ENCODE data around the gene RGS18. TPM values are rescaled to one million over a fixed set of nuclear protein-coding genes. Genes with fewer than 3 reads are reported as not detected.
"Not testable (repeated sequence)": the region's sequence is repeated elsewhere in the genome, so short reads cannot be mapped to it uniquely, and the experiment has no call there.

Gene RGS18
- total RNA-seq, 1 donor from 2014 or later, result not detected

DNA sequence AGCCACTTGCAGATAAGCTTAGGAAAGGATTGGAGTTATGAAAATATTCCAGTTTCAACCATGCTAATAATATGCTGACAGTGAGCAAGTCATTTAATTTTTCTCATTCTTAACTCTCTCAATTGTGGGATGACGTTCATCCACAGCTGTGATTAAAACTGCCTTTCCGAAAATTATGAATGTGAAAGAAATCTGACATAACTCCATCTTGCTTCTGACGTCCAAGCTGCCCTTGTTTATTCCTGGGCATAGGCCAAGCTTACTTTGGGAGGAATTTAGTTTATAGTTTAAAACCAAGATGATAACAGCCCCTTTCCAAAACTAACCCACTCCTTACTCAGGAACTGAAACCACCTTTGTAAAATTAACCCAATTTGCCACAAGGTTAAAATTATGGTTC is 11.0 kb upstream of the RGS18 start:
- H3K9me3 Mint-ChIP-seq, result no peaks in the 10 kb centered on the region
- no peak overlapping the region for H3K27ac Mint-ChIP-seq
- no peaks in the 10 kb centered on the region for H3K4me1 Mint-ChIP-seq (ENCODE audit: low read depth)
- no peak overlapping the region for H3K4me3 Mint-ChIP-seq
- no peak for DNase-seq (ENCODE audit: low spot score)
- H3K36me3 Mint-ChIP-seq (ENCODE audit: low read depth), result no peaks in the 10 kb centered on the region
- intact Hi-C loops (cut with micrococcal nuclease), result no loop called here
- H3K27me3 Mint-ChIP-seq (ENCODE audit: insufficient read depth), result no peaks in the 10 kb centered on the region

DNA sequence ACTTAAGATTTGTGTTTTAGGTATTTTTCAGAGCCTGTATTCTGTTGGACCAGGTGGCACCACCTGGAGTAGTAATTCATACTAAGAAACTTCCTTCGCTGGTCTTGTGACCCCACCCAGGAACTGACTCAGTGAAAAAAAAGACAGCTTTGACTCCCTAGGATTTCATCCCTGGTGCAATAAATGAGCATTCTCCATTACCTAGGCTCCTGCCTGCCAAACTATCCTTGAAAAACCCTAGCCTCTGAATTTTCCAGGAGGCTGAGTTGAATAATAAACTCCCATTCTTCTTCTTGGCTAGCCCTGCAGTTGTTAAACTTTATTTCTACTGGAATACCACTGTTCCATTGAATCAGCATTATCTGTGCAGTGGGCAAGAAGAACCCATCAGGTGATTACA is 10.6 kb upstream of the RGS18 start:
- no peak for DNase-seq (ENCODE audit: low spot score)
- H3K36me3 Mint-ChIP-seq (ENCODE audit: low read depth), result no peaks in the 10 kb centered on the region
- no peak overlapping the region for H3K4me3 Mint-ChIP-seq
- no peaks in the 10 kb centered on the region for H3K9me3 Mint-ChIP-seq
- H3K27ac Mint-ChIP-seq, result no peak overlapping the region
- intact Hi-C loops (cut with micrococcal nuclease), result no loop called here
- H3K4me1 Mint-ChIP-seq (ENCODE audit: low read depth), result no peaks in the 10 kb centered on the region
- H3K27me3 Mint-ChIP-seq (ENCODE audit: insufficient read depth), result no peaks in the 10 kb centered on the region

DNA sequence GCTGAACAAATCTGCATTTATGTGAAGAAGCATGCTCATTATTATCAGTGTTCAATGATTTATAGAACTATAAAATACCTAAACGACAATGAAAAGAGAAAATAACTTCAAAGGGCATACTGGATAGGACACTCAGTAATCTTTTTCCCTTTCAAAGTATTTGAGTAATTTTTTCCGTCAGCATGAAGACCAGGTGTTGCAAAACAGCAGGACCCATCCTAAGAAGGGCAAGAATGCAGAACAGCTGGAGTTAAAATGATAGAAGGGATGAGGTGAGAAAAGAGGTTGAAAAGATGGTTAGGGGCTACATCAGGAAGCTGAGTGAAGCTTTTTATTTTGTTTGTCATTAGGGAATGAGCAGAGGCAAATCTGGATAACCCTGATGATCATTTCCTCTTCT is 7.1 kb upstream of the RGS18 start:
- H3K36me3 Mint-ChIP-seq (ENCODE audit: low read depth), result no peaks in the 10 kb centered on the region
- H3K9me3 Mint-ChIP-seq, result no peaks in the 10 kb centered on the region
- no peaks in the 10 kb centered on the region for H3K27me3 Mint-ChIP-seq (ENCODE audit: insufficient read depth)
- no peak for DNase-seq (ENCODE audit: low spot score)
- intact Hi-C loops (cut with micrococcal nuclease), result no loop called here
- H3K4me1 Mint-ChIP-seq (ENCODE audit: low read depth), result no peaks in the 10 kb centered on the region
- H3K4me3 Mint-ChIP-seq, result no peak overlapping the region
- no peak overlapping the region for H3K27ac Mint-ChIP-seq

GRCh38 chr1:192153276-192153675 is 5.0 kb upstream of the RGS18 start:
- no peaks in the 10 kb centered on the region for H3K36me3 Mint-ChIP-seq (ENCODE audit: low read depth)
- no peak overlapping the region for H3K4me3 Mint-ChIP-seq
- no peaks in the 10 kb centered on the region for H3K9me3 Mint-ChIP-seq
- intact Hi-C loops (cut with micrococcal nuclease), result no loop called here
- H3K27me3 Mint-ChIP-seq (ENCODE audit: insufficient read depth), result no peaks in the 10 kb centered on the region
- no peak for DNase-seq (ENCODE audit: low spot score)
- no peak overlapping the region for H3K27ac Mint-ChIP-seq
- H3K4me1 Mint-ChIP-seq (ENCODE audit: low read depth), result no peaks in the 10 kb centered on the region

DNA sequence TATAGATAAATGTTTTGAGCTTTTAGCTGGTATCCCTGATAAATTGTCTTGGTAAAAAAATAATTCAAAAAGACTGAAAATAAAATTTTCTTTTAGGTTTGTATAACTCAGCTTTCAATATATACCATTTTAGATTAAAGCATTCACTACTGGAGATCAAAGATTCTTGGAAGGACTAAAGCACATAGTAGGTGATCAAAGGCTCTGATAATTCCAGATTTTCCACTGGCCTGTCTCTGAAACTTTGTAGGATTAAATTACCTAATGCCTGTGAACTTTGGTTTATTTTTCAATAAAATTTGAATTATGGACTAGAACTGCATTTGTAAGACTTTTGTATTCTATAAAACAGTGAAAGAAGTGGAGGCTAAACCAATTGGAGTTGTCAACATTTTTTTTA is 1.2 kb upstream of the RGS18 start:
- Mint-ChIP-seq H3K27me3 (ENCODE audit: insufficient read depth) (no peaks in the 10 kb centered on the region), H3K4me1 (ENCODE audit: low read depth) (no peaks in the 10 kb centered on the region)

GRCh38 chr1:192159014-192159413 is 752 bp downstream of the RGS18 start:
- no peaks in the 10 kb centered on the region for H3K4me1 Mint-ChIP-seq (ENCODE audit: low read depth)
- no peaks in the 10 kb centered on the region for H3K9me3 Mint-ChIP-seq
- no peak for DNase-seq (ENCODE audit: low spot score)
- H3K36me3 Mint-ChIP-seq (ENCODE audit: low read depth), result no peaks in the 10 kb centered on the region
- H3K27ac Mint-ChIP-seq, result no peak overlapping the region
- H3K4me3 Mint-ChIP-seq, result no peak overlapping the region
- intact Hi-C loops (cut with micrococcal nuclease), result no loop called here
- no peaks in the 10 kb centered on the region for H3K27me3 Mint-ChIP-seq (ENCODE audit: insufficient read depth)

More for the DNA sequence above, 1.2 kb upstream of the RGS18 start:
- H3K36me3 Mint-ChIP-seq (ENCODE audit: low read depth), result no peaks in the 10 kb centered on the region
- DNase-seq (ENCODE audit: low spot score), result no peak
- no peaks in the 10 kb centered on the region for H3K9me3 Mint-ChIP-seq
- no peak overlapping the region for H3K4me3 Mint-ChIP-seq
- no peak overlapping the region for H3K27ac Mint-ChIP-seq
- intact Hi-C loops (cut with micrococcal nuclease), result no loop called here

GRCh38 chr1:192159781-192160180 is 1.5 kb downstream of the RGS18 start:
- Mint-ChIP-seq H3K27ac (no peak overlapping the region), H3K4me3 (no peak overlapping the region), H3K4me1 (ENCODE audit: low read depth) (no peaks in the 10 kb centered on the region), H3K9me3 (no peaks in the 10 kb centered on the region), H3K36me3 (ENCODE audit: low read depth) (no peaks in the 10 kb centered on the region), H3K27me3 (ENCODE audit: insufficient read depth) (no peaks in the 10 kb centered on the region)
- no peak for DNase-seq (ENCODE audit: low spot score)
- intact Hi-C loops (cut with micrococcal nuclease), result no loop called here

- Mint-ChIP-seq H3K4me3 (no peak overlapping the region), H3K4me1 (ENCODE audit: low read depth) (no peaks in the 10 kb centered on the region), H3K27ac (no peak overlapping the region), H3K36me3 (ENCODE audit: low read depth) (no peaks in the 10 kb centered on the region), H3K9me3 (peaks cover under 1% of the 10 kb centered on the region), H3K27me3 (ENCODE audit: insufficient read depth) (no peaks in the 10 kb centered on the region)
- DNase-seq (ENCODE audit: low spot score), result no peak
- intact Hi-C loops (cut with micrococcal nuclease), result no loop called here
Measured at GRCh38 chr1:192160196-192160595, 1.9 kb downstream of the RGS18 start.

GRCh38 chr1:192161976-192162375 is 3.7 kb downstream of the RGS18 start:
- Mint-ChIP-seq H3K4me1 (ENCODE audit: low read depth) (no peaks in the 10 kb centered on the region), H3K36me3 (ENCODE audit: low read depth) (no peaks in the 10 kb centered on the region), H3K9me3 (peaks cover 3% of the 10 kb centered on the region), H3K27ac (no peak overlapping the region), H3K4me3 (no peak overlapping the region), H3K27me3 (ENCODE audit: insufficient read depth) (no peaks in the 10 kb centered on the region)
- intact Hi-C loops (cut with micrococcal nuclease), result no loop called here
- DNase-seq (ENCODE audit: low spot score), result no peak

DNA sequence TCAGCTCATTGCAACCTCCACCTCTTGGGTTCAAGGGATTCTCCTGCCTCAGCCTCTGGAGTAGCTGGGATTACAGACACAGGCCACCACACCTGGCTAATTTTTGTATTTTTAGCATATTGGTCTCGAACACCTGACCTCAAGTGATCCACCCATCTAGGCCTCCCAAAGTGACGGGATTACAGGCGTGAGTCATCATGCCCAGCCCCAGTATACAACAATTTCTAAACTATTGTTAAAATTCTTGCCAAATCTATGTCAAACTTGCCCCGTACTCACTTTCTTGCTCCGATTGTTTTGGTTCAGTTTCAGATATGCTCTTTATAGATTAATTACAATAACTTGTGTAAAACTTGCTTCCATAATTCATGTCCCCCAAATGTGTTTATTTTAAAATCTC is 4.1 kb downstream of the RGS18 start:
- no peaks in the 10 kb centered on the region for H3K4me1 Mint-ChIP-seq (ENCODE audit: low read depth)
- no peak overlapping the region for H3K4me3 Mint-ChIP-seq
- no peak for DNase-seq (ENCODE audit: low spot score)
- no peak overlapping the region for H3K27ac Mint-ChIP-seq
- no peaks in the 10 kb centered on the region for H3K36me3 Mint-ChIP-seq (ENCODE audit: low read depth)
- H3K9me3 Mint-ChIP-seq, result peaks cover 3% of the 10 kb centered on the region
- H3K27me3 Mint-ChIP-seq (ENCODE audit: insufficient read depth), result no peaks in the 10 kb centered on the region
- intact Hi-C loops (cut with micrococcal nuclease), result no loop called here

- DNase-seq (ENCODE audit: low spot score); H3K27me3 Mint-ChIP-seq (ENCODE audit: insufficient read depth); H3K4me3 Mint-ChIP-seq; H3K4me1 Mint-ChIP-seq (ENCODE audit: low read depth); H3K9me3 Mint-ChIP-seq; H3K27ac Mint-ChIP-seq; H3K36me3 Mint-ChIP-seq (ENCODE audit: low read depth); intact Hi-C loops (cut with micrococcal nuclease): not testable (repeated sequence)
Measured at GRCh38 chr1:192165002-192165401, 6.7 kb downstream of the RGS18 start.

DNA sequence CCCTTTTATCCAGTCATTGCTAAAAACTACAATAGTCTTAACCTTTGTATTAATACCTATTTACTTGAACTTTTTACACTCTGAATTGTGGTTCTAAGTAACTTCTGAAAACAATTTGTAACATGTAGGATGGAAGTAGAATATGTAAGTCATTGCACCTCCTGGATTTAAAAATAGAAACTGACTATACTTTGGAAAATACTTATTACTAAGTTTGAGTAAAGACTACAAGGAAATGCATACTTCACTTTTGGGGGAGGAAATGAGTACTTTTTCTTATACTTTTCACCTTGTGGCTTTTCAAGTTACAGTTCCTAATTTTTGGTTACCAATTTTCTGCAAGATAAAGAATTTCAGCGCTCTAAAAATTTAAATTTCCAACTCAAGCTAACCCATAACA is 8.7 kb downstream of the RGS18 start:
- Mint-ChIP-seq H3K4me3 (no peak overlapping the region), H3K4me1 (ENCODE audit: low read depth) (no peaks in the 10 kb centered on the region), H3K36me3 (ENCODE audit: low read depth) (no peaks in the 10 kb centered on the region), H3K9me3 (peaks cover 3% of the 10 kb centered on the region), H3K27ac (no peak overlapping the region), H3K27me3 (ENCODE audit: insufficient read depth) (no peaks in the 10 kb centered on the region)
- DNase-seq (ENCODE audit: low spot score), result no peak
- intact Hi-C loops (cut with micrococcal nuclease), result no loop called here

GRCh38 chr1:192167911-192168700 is 9.8 kb downstream of the RGS18 start:
- Mint-ChIP-seq H3K4me3 (no peak overlapping the region), H3K27ac (no peak overlapping the region), H3K4me1 (ENCODE audit: low read depth) (no peaks in the 10 kb centered on the region), H3K36me3 (ENCODE audit: low read depth) (no peaks in the 10 kb centered on the region), H3K9me3 (peaks cover 3% of the 10 kb centered on the region), H3K27me3 (ENCODE audit: insufficient read depth) (no peaks in the 10 kb centered on the region)
- no peak for DNase-seq (ENCODE audit: low spot score)
- intact Hi-C loops (cut with micrococcal nuclease), result no loop called here

DNA sequence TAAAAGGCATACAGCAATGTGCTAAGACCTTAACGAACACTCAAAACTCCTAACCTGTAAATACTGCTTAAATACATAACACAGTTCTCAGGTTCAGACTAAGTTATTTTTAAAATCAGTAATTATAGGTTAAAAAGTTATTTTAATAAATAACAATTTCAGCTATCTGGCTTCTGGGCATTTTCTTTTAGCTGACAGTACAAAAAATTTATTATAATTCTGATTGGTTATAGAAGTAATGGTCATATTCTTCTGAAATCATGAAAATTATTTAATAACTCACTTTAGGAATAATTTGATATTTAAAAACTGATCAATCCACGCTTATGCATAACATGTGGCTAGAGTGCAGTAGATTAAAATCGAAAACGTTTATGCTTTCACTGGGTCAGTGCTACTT is 10.7 kb downstream of the RGS18 start:
- Mint-ChIP-seq H3K36me3 (ENCODE audit: low read depth) (no peaks in the 10 kb centered on the region), H3K9me3 (peaks cover 3% of the 10 kb centered on the region), H3K27me3 (ENCODE audit: insufficient read depth) (no peaks in the 10 kb centered on the region), H3K4me3 (no peak overlapping the region), H3K4me1 (ENCODE audit: low read depth) (no peaks in the 10 kb centered on the region), H3K27ac (no peak overlapping the region)
- intact Hi-C loops (cut with micrococcal nuclease), result no loop called here
- DNase-seq (ENCODE audit: low spot score), result no peak
